Activated CD4-positive, alpha-beta memory T cell treated with anti-CD3 and anti-CD28 coated beads, Interleukin-2, amount 10 ng/mL, durations not matched to agents 7 days and 5 days (primary cell): ENCODE results near the gene PAK4. TPM values are rescaled to one million over a fixed set of nuclear protein-coding genes. Genes with fewer than 3 reads are reported as not detected.

Source experiments
- CTCF ChIA-PET: fragments of 350-600 bp; sonication (Branson Sonifier 250); formaldehyde crosslinking; loops from one replicate; lab custom pipeline; 2021; ENCODE audit warnings: antibody characterized with exemption, inconsistent platforms; lab: Charles Lee
- POLR2A ChIA-PET: fragments of 350-600 bp; sonication (Branson Sonifier 250); formaldehyde crosslinking; loops from one replicate; lab custom pipeline; 2021; ENCODE audit warnings: antibody characterized with exemption; lab: Charles Lee
- DNase-seq: peaks from one replicate; pipeline ENCODE4 v3.0.0-alpha.2; 2020
- H3K27ac Mint-ChIP-seq: one replicate; pipeline ENCODE4 v1.8.0; 2021; ENCODE audit warnings: mild to moderate bottlenecking, mixed read lengths
- H3K27me3 Mint-ChIP-seq: one replicate; pipeline ENCODE4 v1.8.0; 2021; ENCODE audit warnings: mixed read lengths
- H3K36me3 Mint-ChIP-seq: one replicate; pipeline ENCODE4 v1.8.0; 2021; ENCODE audit warnings: low read depth, mixed read lengths
- H3K4me1 Mint-ChIP-seq: one replicate; pipeline ENCODE4 v1.8.0; 2021; ENCODE audit warnings: mixed read lengths
- H3K4me3 Mint-ChIP-seq: one replicate; pipeline ENCODE4 v1.8.0; 2021; ENCODE audit warnings: mild to moderate bottlenecking, mixed read lengths
- H3K9me3 Mint-ChIP-seq: one replicate; pipeline ENCODE4 v1.8.0; 2021; ENCODE audit warnings: mixed read lengths
- total RNA-seq, 2 experiments: library from RNA; stranded (reverse); gene quantifications; one replicate each; pipeline ENCODE4 v1.2.3, GENCODE V29; 2021

Gene PAK4
- total RNA-seq, 2 experiments from 2014 or later = 16.2 to 19.6 TPM

DNA sequence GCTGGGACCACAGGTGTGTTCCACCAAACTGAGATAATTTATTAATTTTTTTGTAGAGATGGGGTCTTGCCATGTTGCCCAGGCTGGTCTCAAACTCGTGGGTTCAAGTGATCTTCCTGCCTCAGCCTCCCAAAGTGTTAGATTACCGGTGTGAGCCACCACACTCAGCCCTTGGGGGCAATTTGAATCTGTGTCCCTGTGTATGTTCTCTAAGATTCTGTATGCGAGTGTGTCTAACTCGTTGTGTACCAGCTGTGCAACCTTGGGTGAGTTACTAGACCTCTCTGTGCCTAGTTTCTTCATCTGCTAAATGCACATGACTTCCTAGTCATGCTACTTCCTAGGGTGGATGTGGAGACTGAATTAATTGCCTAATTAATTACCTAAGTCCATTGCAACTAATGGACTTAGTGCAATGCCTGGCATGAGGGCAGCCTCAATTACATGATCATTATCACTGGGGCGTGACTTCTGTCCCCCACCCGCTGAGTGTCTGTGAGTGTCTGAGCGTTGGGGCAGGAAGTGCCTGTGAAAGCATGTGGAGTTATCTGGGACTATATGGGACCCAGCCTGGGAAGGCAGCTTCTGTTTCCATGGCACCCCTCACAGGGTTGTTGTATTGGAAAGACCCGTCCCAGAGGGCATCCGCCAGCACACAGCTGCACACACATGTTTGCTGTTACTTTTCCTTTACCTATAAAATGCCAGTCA is 69.4 kb downstream of the PAK4 start:
- no peak for DNase-seq

GRCh38 chr19:39195755-39196154 is 70.2 kb downstream of the PAK4 start:
- H3K4me3 Mint-ChIP-seq = no peak overlapping the region
- CTCF ChIA-PET = no interaction called here

More for the DNA sequence above, 69.4 kb downstream of the PAK4 start:
- CTCF ChIA-PET = no interaction called here
- Mint-ChIP-seq H3K4me3 (no peak overlapping the region), H3K27me3 (peaks cover 53% of the 10 kb centered on the region), H3K9me3 (no peaks in the 10 kb centered on the region), H3K4me1 (peaks cover 8% of the 10 kb centered on the region), H3K27ac (no peak overlapping the region), H3K36me3 (no peaks in the 10 kb centered on the region)
- POLR2A ChIA-PET = no interaction called here

GRCh38 chr19:39196320-39196719 is 70.7 kb downstream of the PAK4 start:
- peaks cover 59% of the 10 kb centered on the region for H3K27me3 Mint-ChIP-seq
- H3K27ac Mint-ChIP-seq = no peak overlapping the region
- POLR2A ChIA-PET = no interaction called here
- H3K36me3 Mint-ChIP-seq = no peaks in the 10 kb centered on the region
- no peak overlapping the region for H3K4me3 Mint-ChIP-seq
- DNase-seq = no peak
- CTCF ChIA-PET = no interaction called here
- H3K4me1 Mint-ChIP-seq = peaks cover 8% of the 10 kb centered on the region
- no peaks in the 10 kb centered on the region for H3K9me3 Mint-ChIP-seq

More at GRCh38 chr19:39195755-39196154, 70.2 kb downstream of the PAK4 start:
- no peaks in the 10 kb centered on the region for H3K9me3 Mint-ChIP-seq
- H3K27ac Mint-ChIP-seq = no peak overlapping the region
- no peaks in the 10 kb centered on the region for H3K36me3 Mint-ChIP-seq
- DNase-seq = no peak
- peaks cover 55% of the 10 kb centered on the region for H3K27me3 Mint-ChIP-seq
- POLR2A ChIA-PET = no interaction called here
- peaks cover 8% of the 10 kb centered on the region for H3K4me1 Mint-ChIP-seq

- Mint-ChIP-seq H3K4me3 (no peak within 1 kb of the TSS), H3K9me3 (no peaks in the 10 kb centered on the region), H3K4me1 (peaks cover 8% of the 10 kb centered on the region), H3K27ac (no peak within 1 kb of the TSS), H3K27me3 (peaks cover 62% of the 10 kb centered on the region), H3K36me3 (no peaks in the 10 kb centered on the region)
- DNase-seq = no peak
- ChIA-PET CTCF (no interaction called here), POLR2A (no interaction called here)
These were observed 71.4 kb downstream of the PAK4 start, which contains the start of gene NCCRP1 for GRCh38 chr19:39196860-39197562. Gene NCCRP1 (plus strand): TSS chr19:39196964. CDS start chr19:39196983, 19 bp downstream.

- H3K4me1 Mint-ChIP-seq = peaks cover 8% of the 10 kb centered on the region
- H3K9me3 Mint-ChIP-seq = no peaks in the 10 kb centered on the region
- H3K4me3 Mint-ChIP-seq = no peak overlapping the region
- no peak overlapping the region for H3K27ac Mint-ChIP-seq
- CTCF ChIA-PET = no interaction called here
- DNase-seq = no peak
- POLR2A ChIA-PET = no interaction called here
- peaks cover 67% of the 10 kb centered on the region for H3K27me3 Mint-ChIP-seq
- no peaks in the 10 kb centered on the region for H3K36me3 Mint-ChIP-seq
These were observed 72.2 kb downstream of the PAK4 start for GRCh38 chr19:39197808-39198207.

- Mint-ChIP-seq H3K27me3 (peaks cover 72% of the 10 kb centered on the region), H3K9me3 (no peaks in the 10 kb centered on the region)
- CTCF ChIA-PET = no interaction called here
These were observed 73.4 kb downstream of the PAK4 start for GRCh38 chr19:39199025-39199424.

DNA sequence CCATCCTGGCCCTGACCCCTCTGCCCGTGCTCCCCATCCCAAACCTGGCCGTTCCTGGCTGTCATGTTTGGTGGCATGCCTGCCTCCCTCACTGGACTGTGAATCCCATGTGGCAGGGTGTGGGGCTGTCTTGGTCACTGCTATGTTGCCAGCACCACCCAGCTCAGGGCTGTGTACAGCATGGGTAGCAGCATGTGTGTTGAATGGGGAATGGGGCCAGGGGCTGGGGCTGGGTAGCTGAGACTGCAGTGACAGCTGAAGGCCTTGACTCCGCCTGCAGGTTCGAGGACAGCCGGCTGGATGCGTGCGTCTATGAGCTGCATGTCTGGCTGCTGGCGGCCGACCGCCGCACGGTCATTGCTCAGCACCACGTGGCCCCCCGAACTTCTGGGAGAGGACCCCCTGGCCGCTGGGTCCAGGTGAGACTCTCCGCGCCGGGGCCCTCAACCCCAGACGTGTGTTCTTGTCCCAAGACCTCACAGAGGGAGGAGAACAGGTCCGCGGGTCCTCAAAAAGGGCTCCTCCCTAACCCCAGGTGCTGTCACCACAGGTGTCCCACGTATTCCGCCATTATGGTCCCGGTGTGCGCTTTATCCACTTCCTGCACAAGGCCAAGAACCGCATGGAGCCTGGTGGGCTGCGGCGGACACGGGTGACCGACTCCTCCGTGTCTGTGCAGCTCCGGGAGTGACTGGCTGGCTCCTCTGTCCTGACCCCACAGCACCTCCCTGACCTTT is 74.6 kb downstream of the PAK4 start:
- ChIA-PET CTCF (no interaction called here), POLR2A (no interaction called here)
- no peak for DNase-seq
- Mint-ChIP-seq H3K36me3 (no peaks in the 10 kb centered on the region), H3K27ac (no peak overlapping the region), H3K4me3 (no peak overlapping the region), H3K9me3 (no peaks in the 10 kb centered on the region), H3K4me1 (peaks cover 8% of the 10 kb centered on the region), H3K27me3 (peaks cover 71% of the 10 kb centered on the region)

More at GRCh38 chr19:39199025-39199424, 73.4 kb downstream of the PAK4 start:
- Mint-ChIP-seq H3K4me3 (no peak overlapping the region), H3K4me1 (peaks cover 8% of the 10 kb centered on the region), H3K36me3 (no peaks in the 10 kb centered on the region), H3K27ac (no peak overlapping the region)
- POLR2A ChIA-PET = interaction anchor here (0.7 kb wide), 1 partner anchor 180 kb away, joined by 3 read pairs; no protein-coding TSS in a partner anchor
- no peak for DNase-seq

DNA sequence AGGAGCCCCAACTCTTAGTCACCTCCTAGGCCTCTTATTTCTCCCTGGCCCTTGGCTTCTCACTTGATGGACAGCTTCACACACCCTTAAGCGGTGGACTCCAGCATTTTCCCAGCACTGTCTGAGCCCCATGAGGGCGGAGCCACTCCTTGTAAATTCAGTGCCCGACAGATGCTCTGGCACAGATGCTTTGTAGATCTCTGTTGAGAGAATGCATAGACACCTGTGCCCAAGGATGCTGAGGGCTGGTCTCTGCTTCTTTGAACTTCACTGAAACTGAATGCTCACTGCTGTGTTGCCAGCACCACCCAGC is 75.2 kb downstream of the PAK4 start:
- Mint-ChIP-seq H3K27me3 (peaks cover 71% of the 10 kb centered on the region), H3K36me3 (no peaks in the 10 kb centered on the region), H3K27ac (no peak overlapping the region)

DNA sequence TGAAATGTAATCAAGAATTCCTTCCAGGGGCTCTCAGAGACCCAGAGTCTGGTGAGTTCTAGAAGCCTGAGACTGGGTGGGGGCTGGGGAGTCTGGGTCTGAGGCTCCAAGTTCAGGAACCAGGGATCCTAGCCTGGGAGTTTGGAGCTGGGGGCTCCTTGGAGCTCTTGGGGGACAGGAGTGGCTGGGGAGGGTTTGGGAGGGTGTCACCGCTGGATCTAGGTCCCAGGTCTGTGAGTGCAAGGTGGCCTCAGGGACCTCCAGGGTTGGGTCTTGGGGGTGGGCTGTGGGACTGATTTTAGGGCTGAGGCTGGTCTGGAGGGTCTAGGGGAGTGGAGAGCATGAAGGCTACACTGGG is 77.4 kb downstream of the PAK4 start:
- no peak overlapping the region for H3K27ac Mint-ChIP-seq
- no peak for DNase-seq
- H3K4me3 Mint-ChIP-seq = no peak overlapping the region
- POLR2A ChIA-PET = no interaction called here
- H3K4me1 Mint-ChIP-seq = no peaks in the 10 kb centered on the region
- peaks cover 54% of the 10 kb centered on the region for H3K27me3 Mint-ChIP-seq
- CTCF ChIA-PET = no interaction called here
- no peaks in the 10 kb centered on the region for H3K9me3 Mint-ChIP-seq
- H3K36me3 Mint-ChIP-seq = no peaks in the 10 kb centered on the region

More for the DNA sequence above, 75.2 kb downstream of the PAK4 start:
- Mint-ChIP-seq H3K4me3 (no peak overlapping the region), H3K9me3 (no peaks in the 10 kb centered on the region), H3K4me1 (peaks cover 8% of the 10 kb centered on the region)
- POLR2A ChIA-PET = no interaction called here
- CTCF ChIA-PET = no interaction called here
- DNase-seq = no peak

DNA sequence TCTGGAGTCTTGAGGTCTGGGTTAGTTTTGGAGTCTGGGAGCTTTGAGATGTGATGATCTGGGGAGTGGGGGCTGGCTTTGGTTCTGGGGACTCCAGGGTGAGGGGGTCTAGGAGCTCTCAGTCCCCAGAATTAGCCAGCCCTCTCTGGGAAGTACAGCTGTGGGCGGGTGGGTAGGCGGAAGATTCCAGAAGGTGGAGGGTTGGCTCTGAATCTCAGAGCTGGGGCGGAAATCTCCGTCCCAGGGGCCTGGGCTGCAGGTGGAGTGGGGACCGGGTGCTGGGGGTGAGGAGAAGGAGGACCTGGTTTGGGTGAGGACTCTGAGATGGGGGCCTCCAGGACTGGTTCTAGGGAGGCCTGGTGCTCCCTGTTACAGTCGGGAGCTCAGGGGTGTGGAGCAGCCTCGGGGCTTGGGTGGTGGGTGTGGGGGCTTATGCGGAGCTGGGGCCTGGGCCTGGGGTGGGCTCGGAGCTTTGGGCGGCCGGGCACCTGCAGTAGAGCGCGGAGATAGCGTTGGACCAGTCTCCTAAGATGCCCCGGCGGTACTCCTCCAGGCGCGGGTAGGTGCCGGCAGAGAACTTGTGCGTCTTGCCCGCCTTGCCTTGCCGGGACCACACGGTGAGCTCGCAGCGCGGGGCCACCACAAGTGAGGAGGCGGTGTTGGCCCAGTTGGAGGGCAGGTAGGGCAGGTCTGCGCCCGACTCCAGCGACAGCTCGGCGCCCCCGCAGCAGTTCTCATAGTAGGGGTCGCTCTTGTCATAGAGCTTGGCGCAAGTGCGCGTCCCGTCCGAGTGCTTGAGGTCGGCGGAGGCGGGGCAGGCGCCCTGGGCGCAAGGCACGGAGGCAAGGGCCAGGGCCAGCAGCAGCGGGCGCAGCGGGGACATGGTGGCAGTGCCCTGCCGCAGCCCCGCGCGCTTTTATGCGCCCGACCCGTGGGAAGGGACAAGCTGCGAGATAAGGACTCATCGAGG is 78.1 kb downstream of the PAK4 start, which contains the start of gene SYCN:
Gene SYCN (minus strand): TSS at position 892 of the 970 bp plus-strand sequence. CDS start 9 bp downstream, at position 883.
- CTCF ChIA-PET = no interaction called here
- Mint-ChIP-seq H3K27me3 (peaks cover 48% of the 10 kb centered on the region), H3K27ac (no peak within 1 kb of the TSS), H3K36me3 (no peaks in the 10 kb centered on the region), H3K4me3 (no peak within 1 kb of the TSS), H3K4me1 (no peaks in the 10 kb centered on the region), H3K9me3 (no peaks in the 10 kb centered on the region)
- POLR2A ChIA-PET = no interaction called here
- no peak for DNase-seq

GRCh38 chr19:39205449-39205764 is 79.8 kb downstream of the PAK4 start:
- Mint-ChIP-seq H3K27ac (no peak overlapping the region), H3K4me3 (no peak overlapping the region), H3K36me3 (no peaks in the 10 kb centered on the region), H3K9me3 (no peaks in the 10 kb centered on the region), H3K4me1 (no peaks in the 10 kb centered on the region), H3K27me3 (peaks cover 42% of the 10 kb centered on the region)
- ChIA-PET POLR2A (no interaction called here), CTCF (interaction anchor here (0.6 to 0.8 kb wide), 2 partner anchors 16 to 386 kb away, joined by 3 read pairs; no protein-coding TSS in a partner anchor)
- DNase-seq = no peak

GRCh38 chr19:39206122-39206521 is 80.5 kb downstream of the PAK4 start:
- ChIA-PET POLR2A (no interaction called here), CTCF (interaction anchor here (0.6 kb wide), 1 partner anchor 385 kb away, joined by 3 read pairs; no protein-coding TSS in a partner anchor)
- no peaks in the 10 kb centered on the region for H3K36me3 Mint-ChIP-seq
- no peak overlapping the region for H3K27ac Mint-ChIP-seq
- no peaks in the 10 kb centered on the region for H3K9me3 Mint-ChIP-seq
- no peaks in the 10 kb centered on the region for H3K4me1 Mint-ChIP-seq
- no peak for DNase-seq
- no peak overlapping the region for H3K4me3 Mint-ChIP-seq
- H3K27me3 Mint-ChIP-seq = peaks cover 36% of the 10 kb centered on the region
